NCI-H2107 treated with DMSO at 0.1 percent for 48 hours (cell line): Measurements from ENCODE around the gene NGB.

Experiments used
- DNase-seq: peaks from one replicate; lab custom pipeline; 2025; ENCODE audit not compliant: unreplicated experiment; lab: John Stamatoyannopoulos, UW

NGB gene

DNA sequence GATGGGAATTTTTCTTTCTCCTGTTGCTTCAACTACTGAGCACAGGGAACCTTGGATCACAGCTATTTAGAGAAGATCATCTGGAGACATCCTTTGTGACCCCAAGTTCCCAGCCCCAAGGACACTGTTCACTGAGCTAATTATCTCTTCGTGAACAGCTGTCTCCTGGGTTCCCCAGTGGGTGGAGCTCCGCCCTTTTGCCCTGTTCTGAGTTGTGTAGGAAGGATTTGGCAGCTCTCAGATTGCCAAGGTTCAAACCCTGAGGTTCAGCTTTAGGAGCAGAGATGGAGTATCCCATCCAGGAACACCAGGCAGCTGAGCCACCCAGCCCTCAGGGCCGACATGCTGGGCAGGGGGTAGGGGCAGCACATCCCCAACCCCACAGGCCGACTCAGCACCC, 32.0 kb downstream of the NGB start:
- no peak for DNase-seq

DNA sequence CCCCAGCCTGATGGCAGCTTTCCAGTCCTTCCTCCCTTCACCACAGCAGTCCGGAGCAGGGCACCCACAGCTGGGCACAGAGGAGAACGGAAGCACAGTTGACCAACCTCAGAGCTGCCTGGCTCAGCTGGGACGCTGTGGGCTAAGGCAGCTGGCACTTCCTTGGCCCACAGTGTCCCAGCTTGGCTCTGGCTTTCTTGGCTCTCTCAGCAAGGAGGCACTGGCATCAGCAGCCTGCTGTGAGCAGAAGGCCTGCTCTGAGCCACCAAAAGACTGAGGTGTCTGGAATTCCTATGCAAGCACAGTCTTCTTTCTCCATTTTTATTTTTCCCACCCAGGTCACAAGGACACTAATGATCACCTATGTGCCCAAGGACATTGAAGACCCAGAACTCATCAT, 32.6 kb downstream of the NGB start:
- DNase-seq = no peak

DNA sequence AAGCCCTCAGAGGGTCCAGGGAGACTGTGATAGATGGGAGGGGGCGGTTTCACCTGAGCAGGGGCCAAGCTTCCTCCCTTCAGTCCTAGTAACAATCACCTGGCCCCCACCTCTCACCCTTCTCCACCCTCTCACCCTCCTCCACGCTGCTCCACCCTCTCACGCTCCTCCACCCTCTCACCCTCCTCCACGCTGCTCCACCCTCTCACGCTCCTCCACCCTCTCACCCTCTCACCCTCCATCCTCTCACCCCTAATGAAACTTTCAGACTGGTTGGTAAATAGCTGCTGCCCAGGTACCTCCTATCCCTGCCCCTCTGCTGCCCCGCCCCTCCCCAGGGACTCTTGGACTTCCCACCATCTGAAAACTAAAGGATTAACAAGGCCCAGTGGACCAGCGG, 34.2 kb downstream of the NGB start:
- no peak for DNase-seq

DNA sequence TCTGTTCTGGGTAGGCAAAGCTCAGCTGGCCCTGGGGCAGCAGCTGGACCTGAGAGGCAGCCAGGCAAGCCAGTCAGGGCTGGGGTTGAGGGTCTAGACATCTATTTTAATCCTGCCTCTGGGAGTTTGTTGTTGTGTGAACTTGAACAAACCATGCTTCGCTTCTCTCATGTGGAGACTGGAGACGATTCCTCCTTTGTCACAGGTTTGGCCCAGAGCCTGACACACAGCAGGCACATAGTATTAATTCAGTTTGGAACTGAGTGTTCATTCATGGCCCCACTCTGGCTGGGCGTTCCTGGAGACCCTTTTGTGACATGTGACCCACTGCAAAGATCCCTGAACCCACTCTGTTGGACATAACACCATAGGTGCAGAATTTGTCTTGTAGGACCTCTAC, 39.3 kb downstream of the NGB start:
- DNase-seq = no peak

DNA sequence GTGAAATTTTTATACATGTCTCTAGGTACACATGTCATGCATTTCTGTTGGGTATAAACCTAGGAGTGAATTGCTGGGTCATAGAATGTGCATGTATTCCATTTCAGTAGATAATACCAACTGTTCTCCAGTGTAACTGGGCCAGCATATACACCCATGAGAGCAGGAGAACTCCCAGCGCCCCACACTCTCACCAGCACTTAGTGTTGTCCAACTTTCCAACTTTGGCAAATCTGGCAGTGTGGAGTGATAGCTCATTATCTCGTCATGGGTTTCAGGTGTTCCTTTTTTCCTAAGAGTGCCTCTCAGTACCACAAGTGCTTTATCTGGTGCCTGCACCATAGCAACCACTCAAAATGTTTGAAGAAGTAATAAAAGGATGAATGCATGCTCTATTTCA, 40.1 kb downstream of the NGB start:
- no peak for DNase-seq

DNA sequence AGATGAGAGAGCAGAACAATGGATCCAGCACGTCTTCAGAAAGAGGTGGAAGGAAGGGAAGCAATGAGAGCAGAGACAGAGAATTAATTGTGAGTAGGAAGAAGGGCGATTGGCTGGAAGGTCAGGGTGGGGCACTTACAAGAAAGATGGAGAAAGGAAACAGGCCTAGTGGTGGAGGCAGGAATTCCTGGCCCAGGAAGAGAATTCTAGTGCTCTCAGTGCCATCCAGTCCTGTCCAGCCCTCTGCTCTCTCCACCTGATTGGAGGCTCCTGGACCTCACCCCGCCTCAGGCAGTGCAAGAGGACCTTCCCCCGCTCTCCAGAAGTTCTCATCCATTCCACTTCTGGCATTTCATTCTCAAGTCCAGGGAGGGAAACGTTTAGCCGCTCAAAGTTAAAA, 43.0 kb downstream of the NGB start:
- DNase-seq = no peak

DNA sequence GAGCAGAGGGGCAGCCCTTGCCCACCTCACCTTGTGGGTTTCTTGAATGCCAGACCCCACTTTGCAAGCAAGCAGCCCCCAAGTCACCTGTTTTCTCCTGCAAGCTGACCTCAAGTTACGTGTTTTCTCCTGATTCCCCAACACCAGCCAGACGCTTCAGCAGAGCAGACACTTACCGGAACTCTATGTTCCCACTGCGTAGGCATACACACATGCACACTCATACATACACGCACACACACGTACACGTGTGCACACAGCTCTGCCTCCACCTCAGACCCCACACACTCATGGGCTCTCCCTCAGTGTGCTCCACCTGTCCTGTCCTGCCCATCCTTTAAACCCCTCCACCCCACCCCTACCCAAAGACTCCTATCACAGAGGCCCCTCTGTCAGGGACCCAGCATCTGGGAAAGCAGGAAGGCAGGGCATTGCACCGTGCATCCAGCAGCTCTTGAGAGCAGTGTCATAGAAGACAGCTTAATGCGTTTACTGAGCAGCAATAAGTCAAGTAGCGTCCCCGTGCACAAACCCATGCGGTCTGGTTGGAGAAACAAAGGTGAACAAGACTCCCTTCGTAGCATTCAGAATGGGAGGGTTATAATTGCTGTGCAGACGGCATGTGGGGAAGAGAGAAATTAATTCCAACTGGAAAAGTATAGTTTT, 45.0 kb downstream of the NGB start:
- DNase-seq = no peak

DNA sequence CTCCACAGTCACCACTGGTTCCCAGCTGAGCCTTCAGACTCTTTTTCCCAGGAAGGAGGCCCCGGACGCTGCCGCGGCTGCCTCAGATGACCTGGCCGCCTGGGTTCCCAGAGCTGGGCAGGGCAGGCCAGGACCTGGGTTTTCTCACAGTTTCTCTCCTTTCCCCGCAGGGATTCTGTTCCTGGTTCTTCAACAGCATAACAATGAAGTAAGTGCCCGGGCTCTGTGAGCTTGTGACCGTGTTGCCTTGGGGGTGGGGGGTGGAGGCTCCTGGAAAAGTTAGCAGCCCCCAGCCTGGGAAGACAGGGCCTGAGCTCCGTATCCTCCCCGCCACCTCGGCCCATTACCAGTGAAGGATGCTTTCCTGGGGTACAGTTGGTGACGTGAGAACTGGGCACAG, 45.8 kb downstream of the NGB start:
- DNase-seq = no peak

DNA sequence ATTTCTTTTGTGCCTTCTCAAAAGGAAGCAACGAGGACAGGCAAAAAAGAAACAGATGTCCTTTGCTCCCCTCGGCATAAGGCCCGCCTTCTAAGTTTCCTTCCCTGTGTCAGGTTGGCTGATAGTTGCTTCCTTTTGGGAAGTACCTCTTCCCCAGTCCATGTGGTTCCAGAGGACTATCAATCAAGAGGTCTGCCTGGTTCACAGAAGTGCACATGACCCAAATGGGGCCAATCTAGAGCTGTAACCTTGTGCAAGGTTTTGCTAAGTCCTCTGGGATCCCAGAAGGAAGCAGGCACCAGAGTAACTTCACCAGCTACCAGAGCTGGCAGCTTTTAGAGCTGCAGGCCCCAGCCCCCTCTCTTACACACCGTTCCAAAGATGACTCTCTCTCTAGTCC, 46.8 kb downstream of the NGB start:
- DNase-seq = peak; percentile 59

DNA sequence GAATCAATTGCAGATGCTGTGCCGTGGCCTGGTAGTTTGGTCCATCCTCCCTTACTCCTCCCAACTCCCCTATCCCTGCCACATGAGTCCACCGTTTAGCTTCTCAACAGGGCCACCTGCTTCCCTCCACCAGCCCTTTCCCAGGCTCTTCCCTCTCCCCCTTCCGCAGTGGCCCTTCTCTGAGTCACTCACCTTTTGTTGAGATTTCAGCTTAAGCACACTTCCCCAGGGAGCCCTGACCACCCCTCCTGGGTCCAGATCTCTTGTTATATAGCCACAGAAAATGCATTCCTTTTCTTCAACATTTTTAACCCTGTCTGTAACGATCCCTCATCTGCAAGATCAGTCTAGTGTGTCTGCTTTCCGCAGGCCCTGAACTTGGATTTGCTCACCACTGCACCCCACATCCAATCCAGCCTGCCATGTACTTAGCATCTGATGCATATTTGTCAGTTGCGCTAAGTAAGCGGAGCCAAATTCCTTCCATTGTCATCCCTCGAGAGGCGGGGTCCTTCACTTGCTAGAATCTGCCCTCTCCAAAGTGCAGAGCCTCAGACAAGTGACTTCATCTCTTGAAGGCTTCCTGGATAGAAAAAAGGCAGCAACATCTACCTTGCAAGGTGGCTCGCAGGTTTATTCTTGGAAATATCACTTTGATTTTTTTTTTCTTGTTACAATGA, 48.3 kb downstream of the NGB start:
- DNase-seq = peak; percentile 32

DNA sequence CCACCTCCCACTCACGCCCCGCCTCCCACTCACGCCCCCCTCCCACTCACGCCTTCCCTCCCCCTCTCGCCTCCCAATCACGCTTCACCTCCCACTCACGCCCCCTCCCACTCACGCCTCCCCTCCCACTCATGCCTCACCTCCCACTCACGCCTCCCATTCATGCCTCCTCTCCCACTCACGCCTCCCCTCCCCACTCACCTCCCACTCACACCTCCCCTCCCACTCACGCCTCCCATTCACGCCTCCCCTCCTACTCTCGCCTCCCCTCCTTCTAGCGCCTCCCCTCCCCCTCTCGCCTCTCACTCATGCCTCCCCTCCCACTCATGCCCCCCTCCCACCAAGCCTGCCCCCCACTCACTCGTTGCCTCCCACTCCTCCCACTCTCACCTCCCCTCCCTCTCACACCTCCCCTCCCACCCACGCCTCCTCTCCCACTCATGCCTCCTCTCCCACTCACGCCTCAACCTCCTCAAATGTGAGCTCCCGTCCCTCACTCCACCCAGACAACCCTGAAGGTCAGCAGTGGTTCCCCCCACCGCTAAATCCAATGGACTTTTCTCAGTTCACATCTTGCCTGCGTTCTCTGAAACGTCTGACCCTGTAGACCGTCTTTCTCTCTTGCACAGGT, 49.6 kb downstream of the NGB start:
- DNase-seq = no peak

DNA sequence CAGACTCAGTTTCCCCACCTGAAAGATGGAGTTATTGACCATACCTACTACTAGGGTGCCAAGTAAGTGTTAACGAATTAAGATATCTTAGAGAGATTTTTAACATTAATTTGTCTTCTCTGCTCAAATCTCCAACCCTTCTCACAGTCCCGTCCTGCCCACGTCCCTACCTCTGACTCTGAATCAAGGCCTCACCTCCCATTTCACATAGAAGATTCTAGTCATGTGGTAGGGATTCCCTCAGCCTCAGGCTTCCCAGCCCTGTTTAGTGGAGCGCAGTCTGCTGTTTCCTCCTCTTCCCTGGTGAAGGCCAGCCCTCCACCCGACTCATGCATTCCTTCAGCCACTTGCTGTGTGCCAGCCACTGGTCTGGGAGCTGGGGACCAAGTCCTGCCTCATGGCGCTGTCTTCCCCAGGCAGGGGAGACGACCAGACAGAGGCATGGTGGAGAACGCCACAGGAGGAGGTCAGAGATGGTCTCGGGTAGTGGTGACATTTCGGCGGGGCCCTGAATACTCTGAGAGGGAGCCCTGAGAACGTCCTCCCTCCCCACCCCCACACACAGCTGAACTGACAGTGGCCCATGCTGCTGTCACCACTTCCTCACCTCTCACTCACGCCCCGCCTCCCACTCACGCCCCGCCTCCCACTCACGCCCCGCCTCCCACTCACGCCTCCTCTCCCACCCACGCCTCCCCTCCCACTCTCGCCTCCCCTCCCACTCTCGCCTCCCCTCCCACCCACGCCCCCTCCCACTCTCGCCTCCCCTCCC, 50.6 kb downstream of the NGB start:
- no peak for DNase-seq

DNA sequence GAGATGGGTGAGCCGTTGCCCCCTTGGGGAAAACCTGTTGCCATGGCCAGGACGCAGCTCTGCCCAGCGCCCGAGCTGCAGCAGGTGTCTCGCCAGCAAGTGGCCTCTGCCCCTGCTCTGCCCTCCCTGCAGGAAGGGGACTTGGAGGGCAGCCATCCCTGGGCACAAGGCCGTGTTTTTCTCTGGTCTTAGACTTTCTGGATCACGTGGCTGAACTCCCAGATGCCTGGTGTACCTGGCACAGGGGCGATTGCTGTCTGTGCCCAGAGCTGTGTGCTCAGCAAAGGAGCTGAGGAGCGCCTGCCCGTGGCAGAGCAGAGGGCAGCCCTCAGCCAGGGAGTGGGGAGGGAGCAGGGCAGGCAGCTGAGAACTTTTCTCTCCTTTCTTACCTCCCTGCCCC, 51.4 kb downstream of the NGB start:
- no peak for DNase-seq

DNA sequence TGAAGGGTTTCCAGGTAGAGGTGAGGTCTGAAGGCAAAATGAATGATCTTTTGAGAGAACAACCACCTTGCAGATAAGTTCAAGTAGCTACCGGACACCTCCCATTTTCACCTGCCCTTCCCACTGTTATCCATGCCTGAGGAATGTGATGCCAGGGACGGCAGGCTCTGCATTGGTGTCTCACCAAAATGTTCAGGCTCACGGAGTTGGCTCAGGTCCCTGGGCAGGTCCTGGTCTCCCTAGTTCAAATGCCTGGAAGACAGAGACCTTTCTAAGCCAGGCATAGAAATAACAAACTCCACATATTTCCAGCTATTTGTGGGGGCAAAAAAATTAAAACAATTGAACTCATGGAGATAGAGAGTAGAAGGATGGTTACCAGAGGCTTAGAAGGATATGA, 53.5 kb downstream of the NGB start:
- DNase-seq = no peak
